Panc1 (cell line): Measurements from ENCODE around the gene BBS7. TPM values are rescaled to one million over a fixed set of nuclear protein-coding genes. Genes with fewer than 3 reads are reported as not detected.

ENCODE experiments used
- ATAC-seq: fragments of 200-7000 bp; cut with Tn5 transposase; 2 replicates; pipeline ENCODE4 v1.9.1; 2020; ENCODE audit warnings: mild to moderate bottlenecking, moderate library complexity
- BruUV-seq: library from RNA; stranded (reverse); fragments of 400-500 nt; replicated peaks from 2 replicates; lab custom pipeline; 2021; lab: Mats Ljungman, UMichigan
- CTCF ChIA-PET: fragments of 300-600 bp; sonication (Branson Sonifier 250); formaldehyde crosslinking; loops from one replicate; lab custom pipeline; 2022; ENCODE audit warnings: antibody characterized with exemption; lab: Charles Lee
- POLR2A ChIA-PET: fragments of 300-600 bp; sonication (Branson Sonifier 250); formaldehyde crosslinking; loops from one replicate; lab custom pipeline; 2022; ENCODE audit warnings: antibody characterized with exemption; lab: Charles Lee
- DNase-seq: peaks from one replicate; pipeline ENCODE4 v3.0.0-alpha.2; 2010; ENCODE audit warnings: low read depth, low spot score
- H3K27ac ChIP-seq: 2 replicates; pipeline ENCODE4 v1.5.1; 2011; ENCODE audit warnings: mild to moderate bottlenecking, low read length, inconsistent platforms
- H3K27me3 ChIP-seq: fragments of 200-500 bp; sonication (Bioruptor generic); 2 replicates; pipeline ENCODE4 v1.6.0; 2014; ENCODE audit warnings: low read length, inconsistent platforms; ENCODE audit not compliant: control insufficient read depth, insufficient read depth
- H3K36me3 ChIP-seq: fragments of 200-500 bp; sonication (Bioruptor generic); 2 replicates; pipeline ENCODE4 v1.5.1; 2014; ENCODE audit warnings: inconsistent platforms, mild to moderate bottlenecking, low read length, moderate library complexity; ENCODE audit not compliant: control insufficient read depth, insufficient read depth
- H3K4me1 ChIP-seq: 2 replicates; pipeline ENCODE4 v1.5.1; 2011; ENCODE audit warnings: inconsistent platforms, mild to moderate bottlenecking, low read length, moderate library complexity; ENCODE audit not compliant: control insufficient read depth, insufficient read depth
- H3K4me3 ChIP-seq, 2 experiments: 2 replicates each; pipeline ENCODE4 v1.5.1; 2011 to 2012; ENCODE audit warnings: low read depth in 2 of 2, low read length in 2 of 2, mild to moderate bottlenecking in 2 of 2, inconsistent platforms in 1 of 2, moderate library complexity in 1 of 2
- H3K9me3 ChIP-seq: fragments of 200-500 bp; sonication (Bioruptor generic); 2 replicates; pipeline ENCODE4 v1.5.1; 2014; ENCODE audit warnings: low read depth, mild to moderate bottlenecking, inconsistent platforms, low read length, moderate library complexity; ENCODE audit not compliant: control insufficient read depth, insufficient read depth
- CTCF ChIP-seq: fragments of 450-650 bp; IDR thresholded peaks from 2 replicates; pipeline ENCODE4 v1.5.1; 2017; ENCODE audit warnings: mild to moderate bottlenecking
- POLR2AphosphoS5 ChIP-seq: IDR thresholded peaks from 2 replicates; pipeline ENCODE4 v1.6.1; 2012; ENCODE audit warnings: mild to moderate bottlenecking, low read depth, low read length, moderate library complexity
- REST ChIP-seq, 2 experiments: IDR thresholded peaks; 2 replicates each; pipeline ENCODE4 v1.6.1; 2011 to 2012; ENCODE audit warnings: low read depth in 2 of 2, control low read depth in 1 of 2, low read length in 1 of 2, mild to moderate bottlenecking in 1 of 2, moderate library complexity in 1 of 2; ENCODE audit not compliant: insufficient read depth in 1 of 2
- SIN3A ChIP-seq: IDR thresholded peaks from 2 replicates; pipeline ENCODE4 v1.6.1; 2012; ENCODE audit warnings: low read depth, mild to moderate bottlenecking, low read length, moderate library complexity, borderline replicate concordance; ENCODE audit not compliant: insufficient read depth
- TCF7L2 ChIP-seq: IDR thresholded peaks from 2 replicates; pipeline ENCODE4 v1.6.1; 2011; ENCODE audit warnings: mild to moderate bottlenecking, low read depth, low read length, inconsistent platforms
- in situ Hi-C: cut with HindIII; loops from 2 replicates; pipeline ENCODE4 v1.10.0; 2016; ENCODE audit warnings: low sequenced_read_pairs, low pct_unique_long_range_greater_than_20kb
- intact Hi-C: fragments of 100-400 bp; cut with micrococcal nuclease; formaldehyde crosslinking; loops from one replicate; pipeline ENCODE4 v1.10.0; 2022; ENCODE audit not compliant: unreplicated experiment
- total RNA-seq: library from RNA; stranded (reverse); gene quantifications from one replicate; pipeline ENCODE4 v1.2.1, GENCODE V29; 2021; ENCODE audit not compliant: unreplicated experiment

BBS7 gene
- total RNA-seq, 1 experiment from 2014 or later: 9.1 TPM

GRCh38 chr4:121792966-121793365, 77.3 kb downstream of the BBS7 start:
- intact Hi-C loops: no loop called here
- no peaks in the 10 kb centered on the region for H3K36me3 ChIP-seq
- no peaks in the 10 kb centered on the region for H3K9me3 ChIP-seq
- no TSS peak for BruUV-seq
- in situ Hi-C loops: no loop called here
- DNase-seq: no peak
- peaks cover 5% of the 10 kb centered on the region for H3K27me3 ChIP-seq
- ChIA-PET POLR2A (no interaction called here), CTCF (no interaction called here)
- H3K27ac ChIP-seq: no peak overlapping the region
- H3K4me3 ChIP-seq: no peak overlapping the region
- TF ChIP-seq TCF7L2 (no peak), CTCF (no peak)
- no peak for ATAC-seq
- no peaks in the 10 kb centered on the region for H3K4me1 ChIP-seq

GRCh38 chr4:121791481-121791880, 78.8 kb downstream of the BBS7 start:
- no peaks in the 10 kb centered on the region for H3K9me3 ChIP-seq
- ATAC-seq (no peak), DNase-seq (no peak)
- POLR2A ChIA-PET: no interaction called here
- BruUV-seq: no TSS peak
- TF ChIP-seq SIN3A: no peak
- TF ChIP-seq POLR2AphosphoS5: no peak
- TF ChIP-seq REST (IDR thresholded peaks at IDR 0.05; ENCODE audit: insufficient read depth in 1 of 2, low read depth in 2 of 2, low read length in 1 of 2): no peak
- no peak for TF ChIP-seq TCF7L2
- TF ChIP-seq CTCF: no peak
- H3K27ac ChIP-seq: no peak overlapping the region
- intact Hi-C loops: no loop called here
- CTCF ChIA-PET: no interaction called here
- H3K4me3 ChIP-seq: no peak overlapping the region
- no peaks in the 10 kb centered on the region for H3K36me3 ChIP-seq
- in situ Hi-C loops: no loop called here
- peaks cover 5% of the 10 kb centered on the region for H3K27me3 ChIP-seq
- no peaks in the 10 kb centered on the region for H3K4me1 ChIP-seq

- intact Hi-C loops (no loop called here), in situ Hi-C loops (no loop called here)
- Histone ChIP-seq H3K4me3 (no peak overlapping the region), H3K27ac (no peak overlapping the region), H3K27me3 (peaks cover 5% of the 10 kb centered on the region), H3K4me1 (no peaks in the 10 kb centered on the region), H3K36me3 (no peaks in the 10 kb centered on the region), H3K9me3 (no peaks in the 10 kb centered on the region)
- ChIA-PET POLR2A (no interaction called here), CTCF (no interaction called here)
- no peak for TF ChIP-seq POLR2AphosphoS5
- no peak for TF ChIP-seq CTCF
- no peak for TF ChIP-seq TCF7L2
- TF ChIP-seq REST (IDR thresholded peaks at IDR 0.05; ENCODE audit: insufficient read depth in 1 of 2, low read depth in 2 of 2, low read length in 1 of 2): no peak
- TF ChIP-seq SIN3A: no peak
- no TSS peak for BruUV-seq
- DNase-seq (no peak), ATAC-seq (no peak)
Measured at GRCh38 chr4:121790976-121791375, 79.3 kb downstream of the BBS7 start.
